Right atrium auricular region (tissue), 2 donors: ENCODE data around the gene CD276. TPM values are rescaled to one million over a fixed set of nuclear protein-coding genes. Genes with fewer than 3 reads are reported as not detected.

Experiments
- DNase-seq: peaks from one replicate; pipeline ENCODE4 v3.0.0-alpha.2; 2019; ENCODE audit warnings: low spot score
- H3K27ac ChIP-seq, 2 donors: fragments of 200-600 bp; sonication (generic); 1 replicate in 1 of 2; 2 replicates in 1 of 2; pipeline ENCODE4 v1.5.1; 2016 to 2019
- H3K27me3 ChIP-seq, 2 donors: fragments of 200-600 bp; sonication (generic); one replicate each; pipeline versions ENCODE4 v1.5.1 to v1.6.0; 2017 to 2019
- H3K36me3 ChIP-seq: fragments of 200-600 bp; sonication (generic); one replicate; pipeline ENCODE4 v1.5.1; 2016
- H3K4me1 ChIP-seq, 2 donors: fragments of 200-600 bp; sonication (generic); one replicate each; pipeline versions ENCODE4 v1.5.1 to v1.6.0; 2017 to 2019
- H3K4me3 ChIP-seq, 2 donors: fragments of 200-600 bp; sonication (generic); 1 replicate in 1 of 2; 2 replicates in 1 of 2; pipeline ENCODE4 v1.5.1; 2017 to 2019; ENCODE audit warnings: mild to moderate bottlenecking in 1 of 2, moderate library complexity in 1 of 2
- H3K9me3 ChIP-seq, 2 donors: fragments of 200-600 bp; sonication (generic); one replicate each; pipeline ENCODE4 v1.5.1; 2019
- total RNA-seq, 2 donors: library from RNA; depleted of rRNA; stranded (reverse); fragments of >200 nt; gene quantifications; one replicate each; pipeline ENCODE4 v1.1.0, GENCODE V29; 2016
- TF ChIP-seq, protein P1 (sequence below), 2 donors: fragments of 200-600 bp; sonication (generic); IDR thresholded peaks; one replicate each; pipeline ENCODE4 v1.5.1; 2019; ENCODE audit warnings: antibody characterized with exemption in 2 of 2

Gene CD276
- total RNA-seq, 2 donors from 2014 or later: 31.2 to 60.4 TPM

DNA sequence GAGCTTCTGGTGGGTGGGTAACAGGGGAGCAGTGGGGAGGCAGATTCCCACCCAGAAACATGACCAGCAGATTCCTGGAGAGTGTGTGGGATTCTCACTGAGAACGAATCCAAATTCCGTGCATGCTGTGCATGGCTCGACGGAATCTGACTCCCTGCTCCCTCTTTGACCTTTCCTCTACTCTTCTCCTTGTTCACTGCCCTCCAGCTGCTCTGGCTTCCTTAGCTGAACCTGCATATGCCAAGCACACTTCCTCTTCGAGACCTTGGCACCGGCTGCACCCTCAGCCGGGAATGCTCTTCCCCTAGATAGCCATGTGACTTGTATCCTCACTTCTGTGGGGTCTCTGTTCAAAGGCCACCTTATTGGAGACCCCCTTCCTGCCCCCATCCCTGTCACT is 62.7 kb downstream of the CD276 start:
- DNase-seq: no peak
- no peaks in the 10 kb centered on the region for H3K27me3 ChIP-seq
- TF ChIP-seq, protein P1, sequence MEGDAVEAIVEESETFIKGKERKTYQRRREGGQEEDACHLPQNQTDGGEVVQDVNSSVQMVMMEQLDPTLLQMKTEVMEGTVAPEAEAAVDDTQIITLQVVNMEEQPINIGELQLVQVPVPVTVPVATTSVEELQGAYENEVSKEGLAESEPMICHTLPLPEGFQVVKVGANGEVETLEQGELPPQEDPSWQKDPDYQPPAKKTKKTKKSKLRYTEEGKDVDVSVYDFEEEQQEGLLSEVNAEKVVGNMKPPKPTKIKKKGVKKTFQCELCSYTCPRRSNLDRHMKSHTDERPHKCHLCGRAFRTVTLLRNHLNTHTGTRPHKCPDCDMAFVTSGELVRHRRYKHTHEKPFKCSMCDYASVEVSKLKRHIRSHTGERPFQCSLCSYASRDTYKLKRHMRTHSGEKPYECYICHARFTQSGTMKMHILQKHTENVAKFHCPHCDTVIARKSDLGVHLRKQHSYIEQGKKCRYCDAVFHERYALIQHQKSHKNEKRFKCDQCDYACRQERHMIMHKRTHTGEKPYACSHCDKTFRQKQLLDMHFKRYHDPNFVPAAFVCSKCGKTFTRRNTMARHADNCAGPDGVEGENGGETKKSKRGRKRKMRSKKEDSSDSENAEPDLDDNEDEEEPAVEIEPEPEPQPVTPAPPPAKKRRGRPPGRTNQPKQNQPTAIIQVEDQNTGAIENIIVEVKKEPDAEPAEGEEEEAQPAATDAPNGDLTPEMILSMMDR (IDR thresholded peaks at IDR 0.05): no peak

DNA sequence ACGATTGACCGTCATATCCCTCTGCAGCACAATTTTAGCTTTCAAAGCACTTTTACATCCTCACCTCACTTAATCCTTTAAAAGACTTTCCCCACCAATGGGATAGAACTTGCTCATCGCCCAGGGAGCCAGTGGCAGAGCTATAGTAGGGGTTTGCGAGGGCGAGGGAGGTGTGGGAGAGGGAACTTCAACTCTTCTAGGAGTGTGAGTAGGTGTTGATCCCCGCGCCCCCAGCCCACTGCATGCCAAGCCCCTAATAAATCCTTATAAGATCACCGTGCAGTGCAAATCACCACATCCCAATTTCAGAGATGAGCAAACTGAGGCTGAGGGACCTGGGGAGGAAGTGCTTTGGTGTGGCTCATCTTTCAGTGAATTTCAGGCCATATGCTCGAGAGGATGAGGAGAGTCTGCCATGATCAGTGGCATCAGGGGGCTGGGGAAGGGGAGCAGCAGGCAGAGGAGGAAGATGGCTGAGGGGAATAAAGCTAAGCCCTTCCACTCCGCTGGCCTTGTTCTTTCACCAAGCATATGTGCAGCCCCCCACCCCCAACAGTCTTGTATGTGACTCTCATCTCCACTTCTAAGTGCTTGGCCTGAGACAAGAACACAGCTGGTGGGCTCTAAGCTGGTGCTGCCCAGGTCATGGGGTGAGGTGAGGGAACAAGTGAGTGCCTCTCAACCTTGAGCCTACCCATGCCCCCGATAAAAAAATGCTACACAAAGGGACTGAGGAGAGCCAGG is 63.8 kb downstream of the CD276 start:
- Histone ChIP-seq H3K4me1 (peaks cover 0 to 39% of the 10 kb centered on the region in 2 donors), H3K27ac (no peak overlapping the region), H3K27me3 (no peaks in the 10 kb centered on the region), H3K9me3 (no peaks in the 10 kb centered on the region), H3K4me3 (no peak overlapping the region), H3K36me3 (no peaks in the 10 kb centered on the region)
- TF ChIP-seq, protein P1 (IDR thresholded peaks at IDR 0.05): no peak
- no peak for DNase-seq

More for the DNA sequence above, 62.7 kb downstream of the CD276 start:
- Histone ChIP-seq H3K4me3 (no peak overlapping the region), H3K9me3 (no peaks in the 10 kb centered on the region), H3K36me3 (no peaks in the 10 kb centered on the region), H3K27ac (no peak overlapping the region), H3K4me1 (peaks cover 0 to 39% of the 10 kb centered on the region in 2 donors)

DNA sequence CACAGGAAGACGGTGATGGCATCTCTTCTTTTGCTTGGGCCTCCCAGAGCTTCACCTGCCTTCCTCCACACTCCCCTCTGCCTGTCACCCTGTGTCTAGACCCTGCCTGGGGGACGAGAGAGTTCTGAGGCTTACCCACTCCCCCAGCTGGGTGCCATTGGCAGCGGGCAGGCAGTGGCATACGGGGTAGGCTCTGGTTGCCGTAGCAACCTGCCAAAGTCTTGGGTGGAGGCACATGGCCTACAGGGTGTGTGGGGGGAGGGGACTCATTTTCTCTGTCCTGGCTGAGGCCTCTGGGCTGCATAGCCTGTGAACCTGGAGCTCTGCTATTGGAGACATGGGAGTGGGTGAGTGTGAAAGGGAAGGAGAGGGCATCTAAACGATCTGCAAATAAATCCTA is 64.5 kb downstream of the CD276 start:
- DNase-seq: no peak
- Histone ChIP-seq H3K4me1 (peaks cover 0 to 39% of the 10 kb centered on the region in 2 donors), H3K27me3 (no peaks in the 10 kb centered on the region), H3K36me3 (no peaks in the 10 kb centered on the region), H3K9me3 (no peaks in the 10 kb centered on the region), H3K27ac (no peak overlapping the region), H3K4me3 (no peak overlapping the region)
- TF ChIP-seq, protein P1 (IDR thresholded peaks at IDR 0.05): no peak

GRCh38 chr15:73749533-73749932 is 65.3 kb downstream of the CD276 start:
- Histone ChIP-seq H3K4me1 (peaks cover 0 to 42% of the 10 kb centered on the region in 2 donors), H3K9me3 (no peaks in the 10 kb centered on the region), H3K4me3 (no peak overlapping the region), H3K27me3 (no peaks in the 10 kb centered on the region), H3K36me3 (no peaks in the 10 kb centered on the region), H3K27ac (no peak overlapping the region)
- DNase-seq: no peak
- TF ChIP-seq, protein P1 (IDR thresholded peaks at IDR 0.05): no peak

GRCh38 chr15:73749971-73750370 is 65.8 kb downstream of the CD276 start:
- Histone ChIP-seq H3K27me3 (no peaks in the 10 kb centered on the region), H3K27ac (no peak overlapping the region), H3K4me3 (no peak overlapping the region), H3K36me3 (no peaks in the 10 kb centered on the region), H3K4me1 (peaks cover 0 to 42% of the 10 kb centered on the region in 2 donors), H3K9me3 (no peaks in the 10 kb centered on the region)
- TF ChIP-seq, protein P1 (IDR thresholded peaks at IDR 0.05): no peak
- no peak for DNase-seq

DNA sequence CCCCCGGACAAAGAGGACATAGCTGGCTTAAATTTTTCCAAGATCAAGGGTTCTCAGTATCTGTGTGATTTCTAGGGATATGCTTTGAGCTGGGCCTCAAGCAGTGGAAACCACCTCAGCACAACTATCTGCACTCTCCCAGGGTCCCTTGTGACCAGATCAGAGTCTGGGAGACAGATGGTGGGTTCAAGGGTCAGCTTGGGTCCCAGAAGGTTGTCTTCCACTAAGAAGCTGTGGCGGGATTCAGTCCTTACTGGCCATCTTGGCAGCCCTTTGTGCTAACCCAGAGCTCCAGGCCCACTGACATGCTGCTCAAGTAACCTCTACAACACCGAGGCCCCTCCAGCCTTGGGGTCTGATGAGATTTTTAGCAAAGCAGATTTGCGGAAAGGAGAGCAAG is 66.3 kb downstream of the CD276 start:
- Histone ChIP-seq H3K4me1 (peaks cover 0 to 42% of the 10 kb centered on the region in 2 donors), H3K27me3 (no peaks in the 10 kb centered on the region), H3K27ac (no peak overlapping the region), H3K36me3 (no peaks in the 10 kb centered on the region), H3K9me3 (no peaks in the 10 kb centered on the region), H3K4me3 (no peak overlapping the region)
- TF ChIP-seq, protein P1 (IDR thresholded peaks at IDR 0.05): no peak
- no peak for DNase-seq
